Activated CD8-positive, alpha-beta T cell treated with anti-CD3 and anti-CD28 coated beads for 36 hours (primary cell): ENCODE measurements around the gene KIF26A. TPM values are rescaled to one million over a fixed set of nuclear protein-coding genes. Genes with fewer than 3 reads are reported as not detected.

ENCODE experiments used
- ATAC-seq: fragments of 200-7000 bp; cut with Tn5 transposase; one replicate; pipeline ENCODE4 v1.10.0; 2021; ENCODE audit warnings: mild to moderate bottlenecking, moderate library complexity
- CTCF ChIA-PET: fragments of 350-600 bp; sonication (Branson Sonifier 250); formaldehyde crosslinking; loops from one replicate; lab custom pipeline; 2021; ENCODE audit warnings: antibody characterized with exemption; lab: Charles Lee
- POLR2A ChIA-PET: fragments of 350-600 bp; sonication (Branson Sonifier 250); formaldehyde crosslinking; loops from one replicate; lab custom pipeline; 2021; ENCODE audit warnings: antibody characterized with exemption; lab: Charles Lee
- DNase-seq: peaks from one replicate; pipeline ENCODE4 v3.0.0-alpha.2; 2020
- H3K27ac Mint-ChIP-seq: one replicate; pipeline ENCODE4 v1.8.0; 2021; ENCODE audit warnings: mild to moderate bottlenecking, mixed read lengths
- H3K27me3 Mint-ChIP-seq: one replicate; pipeline ENCODE4 v1.8.0; 2021; ENCODE audit warnings: mixed read lengths
- H3K36me3 Mint-ChIP-seq: one replicate; pipeline ENCODE4 v1.8.0; 2021; ENCODE audit warnings: low read depth, mixed read lengths
- H3K4me1 Mint-ChIP-seq: one replicate; pipeline ENCODE4 v1.8.0; 2021; ENCODE audit warnings: low read depth, mixed read lengths
- H3K4me3 Mint-ChIP-seq: one replicate; pipeline ENCODE4 v1.8.0; 2021; ENCODE audit warnings: mild to moderate bottlenecking, moderate library complexity, mixed read lengths
- H3K9me3 Mint-ChIP-seq: one replicate; pipeline ENCODE4 v1.8.0; 2021; ENCODE audit warnings: mixed read lengths
- intact Hi-C: fragments of 100-400 bp; cut with micrococcal nuclease; formaldehyde crosslinking; loops from one replicate; pipeline ENCODE4 v1.10.0; 2022
- total RNA-seq, 2 experiments: library from RNA; stranded (reverse); gene quantifications; one replicate each; pipeline ENCODE4 v1.2.3, GENCODE V29; 2021
- TF ChIP-seq, protein P1 (sequence below): fragments of 200-600 bp; IDR thresholded peaks from one replicate; pipeline ENCODE4 v1.8.0; 2022; ENCODE audit warnings: antibody characterized with exemption, mild to moderate bottlenecking

The KIF26A gene
- total RNA-seq, 2 experiments from 2014 or later = 0.59 to 0.65 TPM

- H3K9me3 Mint-ChIP-seq = no peaks in the 10 kb centered on the region
- no peaks in the 10 kb centered on the region for H3K4me1 Mint-ChIP-seq
- H3K36me3 Mint-ChIP-seq = no peaks in the 10 kb centered on the region
- TF ChIP-seq, protein P1, sequence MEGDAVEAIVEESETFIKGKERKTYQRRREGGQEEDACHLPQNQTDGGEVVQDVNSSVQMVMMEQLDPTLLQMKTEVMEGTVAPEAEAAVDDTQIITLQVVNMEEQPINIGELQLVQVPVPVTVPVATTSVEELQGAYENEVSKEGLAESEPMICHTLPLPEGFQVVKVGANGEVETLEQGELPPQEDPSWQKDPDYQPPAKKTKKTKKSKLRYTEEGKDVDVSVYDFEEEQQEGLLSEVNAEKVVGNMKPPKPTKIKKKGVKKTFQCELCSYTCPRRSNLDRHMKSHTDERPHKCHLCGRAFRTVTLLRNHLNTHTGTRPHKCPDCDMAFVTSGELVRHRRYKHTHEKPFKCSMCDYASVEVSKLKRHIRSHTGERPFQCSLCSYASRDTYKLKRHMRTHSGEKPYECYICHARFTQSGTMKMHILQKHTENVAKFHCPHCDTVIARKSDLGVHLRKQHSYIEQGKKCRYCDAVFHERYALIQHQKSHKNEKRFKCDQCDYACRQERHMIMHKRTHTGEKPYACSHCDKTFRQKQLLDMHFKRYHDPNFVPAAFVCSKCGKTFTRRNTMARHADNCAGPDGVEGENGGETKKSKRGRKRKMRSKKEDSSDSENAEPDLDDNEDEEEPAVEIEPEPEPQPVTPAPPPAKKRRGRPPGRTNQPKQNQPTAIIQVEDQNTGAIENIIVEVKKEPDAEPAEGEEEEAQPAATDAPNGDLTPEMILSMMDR = no peak
- intact Hi-C loops = no loop called here
- no peaks in the 10 kb centered on the region for H3K27me3 Mint-ChIP-seq
- H3K27ac Mint-ChIP-seq = no peak overlapping the region
- ChIA-PET POLR2A (no interaction called here), CTCF (no interaction called here)
- no peak overlapping the region for H3K4me3 Mint-ChIP-seq
- no peak for DNase-seq
- ATAC-seq = no peak
Measured at GRCh38 chr14:104162495-104162894, 24.1 kb downstream of the KIF26A start.

GRCh38 chr14:104163541-104163940, 25.2 kb downstream of the KIF26A start:
- ChIA-PET CTCF (no interaction called here), POLR2A (no interaction called here)
- Mint-ChIP-seq H3K4me3 (no peak overlapping the region), H3K27ac (no peak overlapping the region), H3K9me3 (no peaks in the 10 kb centered on the region), H3K27me3 (no peaks in the 10 kb centered on the region), H3K36me3 (no peaks in the 10 kb centered on the region), H3K4me1 (no peaks in the 10 kb centered on the region)
- DNase-seq (no peak), ATAC-seq (no peak)
- intact Hi-C loops = no loop called here
- TF ChIP-seq, protein P1 = no peak

DNA sequence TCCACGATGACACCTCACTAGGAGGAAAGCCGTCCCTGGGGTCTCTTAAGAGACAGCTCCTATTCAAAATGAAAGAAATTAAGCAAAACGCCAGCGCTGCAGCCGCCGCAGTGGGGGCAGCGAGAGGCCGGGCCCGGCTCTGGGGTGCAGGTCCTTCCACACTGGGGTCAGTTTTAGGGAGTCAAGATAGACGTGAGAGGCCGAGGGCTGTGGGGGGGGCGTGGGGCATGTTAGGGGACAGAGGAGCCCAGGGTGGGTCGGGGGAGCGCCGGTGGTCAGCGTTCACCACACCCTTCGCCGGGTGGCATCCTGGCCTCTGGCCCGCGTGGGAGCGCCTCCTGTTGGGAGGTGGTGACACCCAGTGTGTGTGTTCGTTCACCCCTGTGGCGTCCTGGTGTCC, 25.7 kb downstream of the KIF26A start:
- H3K27ac Mint-ChIP-seq = no peak overlapping the region
- ChIA-PET POLR2A (no interaction called here), CTCF (no interaction called here)
- H3K4me1 Mint-ChIP-seq = no peaks in the 10 kb centered on the region
- intact Hi-C loops = no loop called here
- ATAC-seq = no peak
- no peak overlapping the region for H3K4me3 Mint-ChIP-seq
- no peaks in the 10 kb centered on the region for H3K27me3 Mint-ChIP-seq
- no peaks in the 10 kb centered on the region for H3K9me3 Mint-ChIP-seq
- TF ChIP-seq, protein P1 = no peak
- DNase-seq = no peak
- no peaks in the 10 kb centered on the region for H3K36me3 Mint-ChIP-seq

DNA sequence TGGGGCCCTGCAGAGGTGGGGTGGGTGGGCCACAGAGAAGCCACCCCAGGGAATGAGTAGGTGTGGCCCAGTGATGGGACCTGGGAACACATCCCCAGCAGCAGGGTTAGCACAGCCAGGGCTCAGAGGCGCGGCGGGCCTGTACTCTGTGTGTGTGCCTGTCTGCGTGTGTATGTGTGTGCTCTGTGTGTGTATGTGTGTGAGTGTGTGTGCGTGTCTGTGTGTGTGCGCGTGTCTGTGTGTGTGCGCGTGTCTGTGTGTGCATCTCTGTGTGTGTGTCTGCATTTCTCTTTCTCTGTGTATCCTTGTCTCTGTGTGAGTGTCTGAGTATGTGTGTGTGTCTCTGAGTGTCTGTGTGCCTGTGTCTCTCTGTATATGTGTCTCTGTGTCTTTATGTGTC, 26.1 kb downstream of the KIF26A start:
- H3K27me3 Mint-ChIP-seq = no peaks in the 10 kb centered on the region
- TF ChIP-seq, protein P1 = no peak
- ATAC-seq = no peak
- no peak overlapping the region for H3K4me3 Mint-ChIP-seq
- H3K36me3 Mint-ChIP-seq = no peaks in the 10 kb centered on the region
- DNase-seq = no peak
- CTCF ChIA-PET = no interaction called here
- no peaks in the 10 kb centered on the region for H3K4me1 Mint-ChIP-seq
- intact Hi-C loops = no loop called here
- no peaks in the 10 kb centered on the region for H3K9me3 Mint-ChIP-seq
- H3K27ac Mint-ChIP-seq = no peak overlapping the region
- POLR2A ChIA-PET = no interaction called here

DNA sequence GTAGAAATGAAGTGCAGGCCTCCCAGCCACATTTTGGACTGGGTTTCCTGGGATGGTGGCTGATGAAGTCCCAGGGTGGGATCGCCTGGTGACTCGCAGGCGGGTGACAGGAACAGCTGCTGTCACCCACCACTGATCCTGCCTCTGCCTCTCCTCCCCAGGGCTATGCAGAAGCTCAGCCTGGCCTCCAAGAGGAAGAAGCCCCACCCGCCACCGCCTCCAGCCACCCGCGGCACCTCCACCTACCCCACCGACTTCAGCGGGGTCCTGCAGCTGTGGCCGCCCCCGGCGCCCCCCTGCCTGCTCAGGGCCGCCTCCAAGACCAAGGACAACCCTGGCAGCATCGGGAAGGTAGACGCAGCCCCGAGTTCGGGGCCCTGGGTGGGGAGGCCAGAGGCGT, 28.3 kb downstream of the KIF26A start:
- H3K27me3 Mint-ChIP-seq = no peaks in the 10 kb centered on the region
- intact Hi-C loops = no loop called here
- DNase-seq (no peak), ATAC-seq (no peak)
- H3K27ac Mint-ChIP-seq = no peak overlapping the region
- ChIA-PET POLR2A (no interaction called here), CTCF (no interaction called here)
- H3K4me1 Mint-ChIP-seq = no peaks in the 10 kb centered on the region
- H3K4me3 Mint-ChIP-seq = no peak overlapping the region
- TF ChIP-seq, protein P1 = no peak
- no peaks in the 10 kb centered on the region for H3K9me3 Mint-ChIP-seq
- H3K36me3 Mint-ChIP-seq = no peaks in the 10 kb centered on the region
